Measurements from ENCODE around the gene OSTF1.

DNA sequence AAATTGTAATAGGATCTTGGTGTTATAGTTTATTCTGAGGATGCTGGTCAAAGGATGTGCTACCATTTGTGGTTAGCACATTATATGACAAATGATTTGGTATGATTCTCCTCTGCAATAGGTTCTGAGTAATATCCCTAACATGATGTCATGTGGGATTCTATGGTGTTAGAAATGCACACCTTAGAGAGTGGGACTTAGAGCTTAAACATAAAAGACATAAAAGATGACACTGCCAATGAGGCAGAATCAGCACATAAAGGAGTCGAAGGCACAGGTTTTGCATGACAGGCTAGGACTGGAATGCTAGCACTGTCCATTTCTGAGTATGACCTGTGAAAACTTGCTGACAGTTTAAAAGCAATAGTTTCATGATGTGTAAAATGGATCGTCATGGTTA is 100.4 kb downstream of the OSTF1 start:
- TF ChIP-seq POLR2A (IDR thresholded peaks at IDR 0.05; ENCODE audit: extremely low read depth, insufficient read length) (no peak), CTCF (IDR thresholded peaks at IDR 0.05; ENCODE audit: low read depth, low read length) (no peak), MYC (IDR thresholded peaks at IDR 0.05; ENCODE audit: low read depth, low read length) (no peak)
- TF ChIP-seq, protein P1, sequence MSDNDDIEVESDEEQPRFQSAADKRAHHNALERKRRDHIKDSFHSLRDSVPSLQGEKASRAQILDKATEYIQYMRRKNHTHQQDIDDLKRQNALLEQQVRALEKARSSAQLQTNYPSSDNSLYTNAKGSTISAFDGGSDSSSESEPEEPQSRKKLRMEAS (IDR thresholded peaks at IDR 0.05; ENCODE audit: low read depth, low read length), result no peak

Data from NB4 (cell line).